ENCODE results near the gene BHMT. TPM values are rescaled to one million over a fixed set of nuclear protein-coding genes. Genes with fewer than 3 reads are reported as not detected.

BHMT gene
- total and polyA plus RNA-seq, 2 experiments from 2014 or later, result 2.6 to 4.2 TPM

DNA sequence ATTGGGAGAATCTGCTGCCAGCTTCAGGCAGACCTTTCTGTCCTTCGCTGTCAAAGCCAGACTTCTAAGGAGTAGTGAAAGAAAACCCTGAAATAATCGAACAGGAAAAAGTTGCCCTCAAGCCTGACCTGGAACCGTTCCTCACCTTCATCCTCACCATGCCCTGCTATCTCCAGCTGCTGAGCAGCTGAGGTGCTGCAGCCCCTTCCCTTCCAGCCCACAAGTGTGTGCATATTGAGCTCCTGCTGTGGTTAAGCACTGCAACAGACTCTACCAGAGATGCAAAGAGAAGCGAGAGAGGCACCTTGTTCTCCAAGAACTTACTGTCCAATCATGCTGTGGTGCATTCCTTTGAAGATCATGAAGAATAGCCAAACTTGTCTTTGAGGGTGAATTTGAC is 23.1 kb upstream of the BHMT start (continued):
- TF ChIP-seq, protein P1, sequence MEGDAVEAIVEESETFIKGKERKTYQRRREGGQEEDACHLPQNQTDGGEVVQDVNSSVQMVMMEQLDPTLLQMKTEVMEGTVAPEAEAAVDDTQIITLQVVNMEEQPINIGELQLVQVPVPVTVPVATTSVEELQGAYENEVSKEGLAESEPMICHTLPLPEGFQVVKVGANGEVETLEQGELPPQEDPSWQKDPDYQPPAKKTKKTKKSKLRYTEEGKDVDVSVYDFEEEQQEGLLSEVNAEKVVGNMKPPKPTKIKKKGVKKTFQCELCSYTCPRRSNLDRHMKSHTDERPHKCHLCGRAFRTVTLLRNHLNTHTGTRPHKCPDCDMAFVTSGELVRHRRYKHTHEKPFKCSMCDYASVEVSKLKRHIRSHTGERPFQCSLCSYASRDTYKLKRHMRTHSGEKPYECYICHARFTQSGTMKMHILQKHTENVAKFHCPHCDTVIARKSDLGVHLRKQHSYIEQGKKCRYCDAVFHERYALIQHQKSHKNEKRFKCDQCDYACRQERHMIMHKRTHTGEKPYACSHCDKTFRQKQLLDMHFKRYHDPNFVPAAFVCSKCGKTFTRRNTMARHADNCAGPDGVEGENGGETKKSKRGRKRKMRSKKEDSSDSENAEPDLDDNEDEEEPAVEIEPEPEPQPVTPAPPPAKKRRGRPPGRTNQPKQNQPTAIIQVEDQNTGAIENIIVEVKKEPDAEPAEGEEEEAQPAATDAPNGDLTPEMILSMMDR (conservative IDR thresholded peaks at IDR 0.05; ENCODE audit: low read depth in 2 of 2), result no peak
- TF ChIP-seq, protein P2, sequence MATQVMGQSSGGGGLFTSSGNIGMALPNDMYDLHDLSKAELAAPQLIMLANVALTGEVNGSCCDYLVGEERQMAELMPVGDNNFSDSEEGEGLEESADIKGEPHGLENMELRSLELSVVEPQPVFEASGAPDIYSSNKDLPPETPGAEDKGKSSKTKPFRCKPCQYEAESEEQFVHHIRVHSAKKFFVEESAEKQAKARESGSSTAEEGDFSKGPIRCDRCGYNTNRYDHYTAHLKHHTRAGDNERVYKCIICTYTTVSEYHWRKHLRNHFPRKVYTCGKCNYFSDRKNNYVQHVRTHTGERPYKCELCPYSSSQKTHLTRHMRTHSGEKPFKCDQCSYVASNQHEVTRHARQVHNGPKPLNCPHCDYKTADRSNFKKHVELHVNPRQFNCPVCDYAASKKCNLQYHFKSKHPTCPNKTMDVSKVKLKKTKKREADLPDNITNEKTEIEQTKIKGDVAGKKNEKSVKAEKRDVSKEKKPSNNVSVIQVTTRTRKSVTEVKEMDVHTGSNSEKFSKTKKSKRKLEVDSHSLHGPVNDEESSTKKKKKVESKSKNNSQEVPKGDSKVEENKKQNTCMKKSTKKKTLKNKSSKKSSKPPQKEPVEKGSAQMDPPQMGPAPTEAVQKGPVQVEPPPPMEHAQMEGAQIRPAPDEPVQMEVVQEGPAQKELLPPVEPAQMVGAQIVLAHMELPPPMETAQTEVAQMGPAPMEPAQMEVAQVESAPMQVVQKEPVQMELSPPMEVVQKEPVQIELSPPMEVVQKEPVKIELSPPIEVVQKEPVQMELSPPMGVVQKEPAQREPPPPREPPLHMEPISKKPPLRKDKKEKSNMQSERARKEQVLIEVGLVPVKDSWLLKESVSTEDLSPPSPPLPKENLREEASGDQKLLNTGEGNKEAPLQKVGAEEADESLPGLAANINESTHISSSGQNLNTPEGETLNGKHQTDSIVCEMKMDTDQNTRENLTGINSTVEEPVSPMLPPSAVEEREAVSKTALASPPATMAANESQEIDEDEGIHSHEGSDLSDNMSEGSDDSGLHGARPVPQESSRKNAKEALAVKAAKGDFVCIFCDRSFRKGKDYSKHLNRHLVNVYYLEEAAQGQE (IDR thresholded peaks at IDR 0.05; ENCODE audit: unreplicated experiment), result no peak

DNA sequence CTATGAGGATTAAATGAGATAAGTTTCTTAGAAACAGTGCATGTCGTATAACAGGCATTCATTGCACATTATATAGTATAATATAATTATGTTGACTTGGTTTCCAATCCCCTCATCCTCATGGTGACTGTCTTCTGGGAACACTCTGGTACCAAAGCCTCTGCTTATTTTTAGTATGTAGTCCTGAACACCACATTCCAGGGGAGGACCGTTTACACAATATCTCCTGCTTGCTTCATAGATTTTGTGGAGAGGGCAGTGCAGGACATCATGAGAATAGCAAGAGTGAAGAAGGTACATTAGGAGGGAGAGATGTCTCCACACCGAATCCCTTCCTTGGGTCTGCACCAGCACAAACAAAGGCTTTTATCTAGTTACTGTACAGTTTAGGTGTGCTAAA is 20.5 kb upstream of the BHMT start:
- no peak for ATAC-seq
- H3K4me1 ChIP-seq (ENCODE audit: insufficient read depth), result no peaks in the 10 kb centered on the region
- H3K27ac Mint-ChIP-seq, result no peak overlapping the region
- TF ChIP-seq STAT1 (IDR thresholded peaks at IDR 0.05; ENCODE audit: unreplicated experiment) (no peak), NANOG (IDR thresholded peaks at IDR 0.05; ENCODE audit: borderline replicate concordance) (no peak), EZH2 (IDR thresholded peaks at IDR 0.05; ENCODE audit: low read depth, unreplicated experiment) (no peak), CREB1 (CRISPR knock-in tag; IDR thresholded peaks at IDR 0.05; ENCODE audit: low read depth) (no peak), ZNF114 (CRISPR knock-in tag; IDR thresholded peaks at IDR 0.05) (no peak), EZH2phosphoT487 (IDR thresholded peaks at IDR 0.05; ENCODE audit: unreplicated experiment) (no peak), POLR2AphosphoS5 (IDR thresholded peaks at IDR 0.05; ENCODE audit: low read depth) (no peak), JUNB (IDR thresholded peaks at IDR 0.05; ENCODE audit: unreplicated experiment) (no peak), ZNF331 (CRISPR knock-in tag; IDR thresholded peaks at IDR 0.05; ENCODE audit: low read depth) (no peak)
- TF ChIP-seq, protein P3, sequence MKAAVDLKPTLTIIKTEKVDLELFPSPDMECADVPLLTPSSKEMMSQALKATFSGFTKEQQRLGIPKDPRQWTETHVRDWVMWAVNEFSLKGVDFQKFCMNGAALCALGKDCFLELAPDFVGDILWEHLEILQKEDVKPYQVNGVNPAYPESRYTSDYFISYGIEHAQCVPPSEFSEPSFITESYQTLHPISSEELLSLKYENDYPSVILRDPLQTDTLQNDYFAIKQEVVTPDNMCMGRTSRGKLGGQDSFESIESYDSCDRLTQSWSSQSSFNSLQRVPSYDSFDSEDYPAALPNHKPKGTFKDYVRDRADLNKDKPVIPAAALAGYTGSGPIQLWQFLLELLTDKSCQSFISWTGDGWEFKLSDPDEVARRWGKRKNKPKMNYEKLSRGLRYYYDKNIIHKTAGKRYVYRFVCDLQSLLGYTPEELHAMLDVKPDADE (IDR thresholded peaks at IDR 0.05), result no peak
- TF ChIP-seq, protein P1 (conservative IDR thresholded peaks at IDR 0.05; ENCODE audit: low read depth in 2 of 2), result no peak
- TF ChIP-seq, protein P2 (IDR thresholded peaks at IDR 0.05; ENCODE audit: unreplicated experiment), result no peak

More for the DNA sequence above, 20.5 kb upstream of the BHMT start:
- Histone ChIP-seq H3K27me3 (ENCODE audit: insufficient read depth) (no peaks in the 10 kb centered on the region), H3K36me3 (ENCODE audit: insufficient read depth) (no peaks in the 10 kb centered on the region), H3K79me2 (replicated peaks; ENCODE audit: insufficient read depth) (no peaks in the 10 kb centered on the region), H2AFZ (no peak overlapping the region), H3F3A (replicated peaks; ENCODE audit: low read depth) (no peaks in the 10 kb centered on the region), H3K4me3 (no peak overlapping the region), H4K20me1 (replicated peaks; ENCODE audit: insufficient read depth) (no peaks in the 10 kb centered on the region), H3K9me2 (ENCODE audit: insufficient read depth) (no peaks in the 10 kb centered on the region), H3K4me2 (no peak overlapping the region), H3K27ac (ENCODE audit: low read depth) (no peak overlapping the region)
- no peaks in the 10 kb centered on the region for H3K27me3 Mint-ChIP-seq (ENCODE audit: insufficient read depth, low read depth, poor library complexity)
- H3K4me1 Mint-ChIP-seq, result no peaks in the 10 kb centered on the region; the same call in 2 of the 3 replicates
- peaks cover 2% of the 10 kb centered on the region; the same call in 1 of the 3 replicates for H3K9me3 Mint-ChIP-seq
- DNase-seq (ENCODE audit: low spot score), result no peak
- no peaks in the 10 kb centered on the region for H3K36me3 Mint-ChIP-seq (ENCODE audit: low read depth)
- no peak overlapping the region for H3K4me3 Mint-ChIP-seq

Measured in GM23338 (cell line).